ENCODE data around the gene LRRC74B.

- TF ChIP-seq ZNF384 (IDR thresholded peaks at IDR 0.05) (no peak), ARNT (IDR thresholded peaks at IDR 0.05) (no peak), L3MBTL2 (conservative IDR thresholded peaks at IDR 0.05) (no peak), SP1 (IDR thresholded peaks at IDR 0.05) (no peak), ELF4 (IDR thresholded peaks at IDR 0.05) (no peak), FOXK2 (IDR thresholded peaks at IDR 0.05) (no peak)
These were observed 19.7 kb upstream of the LRRC74B start for GRCh38 chr22:21025763-21026755.

Measured in HEK293T (cell line).